ENCODE measurements around the gene RTKN2.
A peak's percentile ranks its signal among the peaks of the same experiment; 100 is the strongest.

The RTKN2 gene

GRCh38 chr10:62277971-62278370, 9.3 kb upstream of the RTKN2 start:
- H3K4me3 ChIP-seq (replicated peaks; ENCODE audit: low read depth, low read length), result no peak overlapping the region
- no peak for DNase-seq (ENCODE audit: extremely low read depth, low read depth)
- TF ChIP-seq CTCF (IDR thresholded peaks at IDR 0.05; ENCODE audit: low read depth, low read length, missing control alignments), result no peak

- DNase-seq (ENCODE audit: extremely low read depth, low read depth), result no peak
- H3K4me3 ChIP-seq (replicated peaks; ENCODE audit: low read depth, low read length), result no peak overlapping the region
- no peak for TF ChIP-seq CTCF (IDR thresholded peaks at IDR 0.05; ENCODE audit: low read depth, low read length, missing control alignments)
Measured at GRCh38 chr10:62270020-62270419, 1.4 kb upstream of the RTKN2 start.

GRCh38 chr10:62268027-62268398, 631 bp downstream of the RTKN2 start:
- TF ChIP-seq CTCF (IDR thresholded peaks at IDR 0.05; ENCODE audit: low read depth, low read length, missing control alignments), result no peak
- no peak for DNase-seq (ENCODE audit: extremely low read depth, low read depth)
- peak overlapping the region; percentile 85 for H3K4me3 ChIP-seq (replicated peaks; ENCODE audit: low read depth, low read length)

GRCh38 chr10:62266611-62267010, 2.0 kb downstream of the RTKN2 start:
- no peak for DNase-seq (ENCODE audit: extremely low read depth, low read depth)
- no peak overlapping the region; the same call in 1 of the 2 replicates for H3K4me3 ChIP-seq (replicated peaks; ENCODE audit: low read depth, low read length)
- no peak for TF ChIP-seq CTCF (IDR thresholded peaks at IDR 0.05; ENCODE audit: low read depth, low read length, missing control alignments)

- no peak for TF ChIP-seq CTCF (IDR thresholded peaks at IDR 0.05; ENCODE audit: low read depth, low read length, missing control alignments)
- no peak overlapping the region for H3K4me3 ChIP-seq (replicated peaks; ENCODE audit: low read depth, low read length)
- no peak for DNase-seq (ENCODE audit: extremely low read depth, low read depth)
Measured at GRCh38 chr10:62266147-62266546, 2.5 kb downstream of the RTKN2 start.

- DNase-seq (ENCODE audit: extremely low read depth, low read depth), result peak; percentile 85
- TF ChIP-seq CTCF (IDR thresholded peaks at IDR 0.05; ENCODE audit: low read depth, low read length, missing control alignments), result peak; percentile 54
- no peak overlapping the region for H3K4me3 ChIP-seq (replicated peaks; ENCODE audit: low read depth, low read length)
Measured at GRCh38 chr10:62264702-62265436, 3.8 kb downstream of the RTKN2 start.

GRCh38 chr10:62264126-62264525, 4.5 kb downstream of the RTKN2 start:
- no peak overlapping the region for H3K4me3 ChIP-seq (replicated peaks; ENCODE audit: low read depth, low read length)
- no peak for TF ChIP-seq CTCF (IDR thresholded peaks at IDR 0.05; ENCODE audit: low read depth, low read length, missing control alignments)
- DNase-seq (ENCODE audit: extremely low read depth, low read depth), result no peak

All from HFF-Myc (cell line).